NB4 (cell line): ENCODE measurements around the gene RAD51B.

Experiments
- DNase-seq: peaks from one replicate; pipeline ENCODE4 v3.0.0; 2010; ENCODE audit warnings: low read depth
- H3K4me3 ChIP-seq: one replicate; pipeline ENCODE4 v1.5.1; 2011; ENCODE audit warnings: mild to moderate bottlenecking, low read depth, low read length, moderate library complexity
- CTCF ChIP-seq: IDR thresholded peaks from one replicate; pipeline ENCODE4 v1.5.1; 2012; ENCODE audit warnings: low read depth, low read length
- MAX ChIP-seq: IDR thresholded peaks from 2 replicates; pipeline ENCODE4 v1.6.1; 2011; ENCODE audit warnings: low read depth, low read length
- MYC ChIP-seq: IDR thresholded peaks from 2 replicates; pipeline ENCODE4 v1.6.1; 2011; ENCODE audit warnings: low read depth, low read length
- POLR2A ChIP-seq: IDR thresholded peaks from 2 replicates; pipeline ENCODE4 v1.6.1; 2011; ENCODE audit warnings: mild to moderate bottlenecking; ENCODE audit not compliant: insufficient read length; ENCODE audit errors: extremely low read depth

RAD51B gene

GRCh38 chr14:68373124-68373646 is 553.6 kb downstream of the RAD51B start:
- DNase-seq, result no peak
- no peak overlapping the region for H3K4me3 ChIP-seq
- TF ChIP-seq MYC, result no peak
- no peak for TF ChIP-seq POLR2A
- no peak for TF ChIP-seq MAX
- TF ChIP-seq CTCF, result no peak

- TF ChIP-seq MAX (no peak), CTCF (no peak), POLR2A (no peak), MYC (no peak)
- DNase-seq, result no peak
- H3K4me3 ChIP-seq, result no peak overlapping the region
Measured at GRCh38 chr14:68373847-68374444, 554.4 kb downstream of the RAD51B start.

- TF ChIP-seq MAX (no peak), CTCF (no peak), MYC (no peak), POLR2A (no peak)
- DNase-seq, result no peak
- H3K4me3 ChIP-seq, result no peak overlapping the region
Measured at GRCh38 chr14:68374682-68375081, 555.1 kb downstream of the RAD51B start.

- TF ChIP-seq CTCF, result no peak
- TF ChIP-seq POLR2A, result no peak
- TF ChIP-seq MYC, result no peak
- no peak for TF ChIP-seq MAX
- no peak for DNase-seq
Measured at GRCh38 chr14:68375376-68375775, 555.8 kb downstream of the RAD51B start.

GRCh38 chr14:68376067-68376779 is 556.6 kb downstream of the RAD51B start:
- TF ChIP-seq POLR2A (no peak), MAX (no peak), CTCF (no peak), MYC (no peak)
- no peak overlapping the region for H3K4me3 ChIP-seq
- DNase-seq, result no peak

More at GRCh38 chr14:68375376-68375775, 555.8 kb downstream of the RAD51B start:
- H3K4me3 ChIP-seq, result no peak overlapping the region
